ENCODE results near the gene ALS2CL.

Gene ALS2CL

GRCh38 chr3:46733026-46733800 lies 39.7 kb upstream of the ALS2CL start:
- H3K4me3 ChIP-seq (ENCODE audit: low read depth, low read length): no peak overlapping the region
- DNase-seq (ENCODE audit: low read depth): no peak
- TF ChIP-seq, protein P1, sequence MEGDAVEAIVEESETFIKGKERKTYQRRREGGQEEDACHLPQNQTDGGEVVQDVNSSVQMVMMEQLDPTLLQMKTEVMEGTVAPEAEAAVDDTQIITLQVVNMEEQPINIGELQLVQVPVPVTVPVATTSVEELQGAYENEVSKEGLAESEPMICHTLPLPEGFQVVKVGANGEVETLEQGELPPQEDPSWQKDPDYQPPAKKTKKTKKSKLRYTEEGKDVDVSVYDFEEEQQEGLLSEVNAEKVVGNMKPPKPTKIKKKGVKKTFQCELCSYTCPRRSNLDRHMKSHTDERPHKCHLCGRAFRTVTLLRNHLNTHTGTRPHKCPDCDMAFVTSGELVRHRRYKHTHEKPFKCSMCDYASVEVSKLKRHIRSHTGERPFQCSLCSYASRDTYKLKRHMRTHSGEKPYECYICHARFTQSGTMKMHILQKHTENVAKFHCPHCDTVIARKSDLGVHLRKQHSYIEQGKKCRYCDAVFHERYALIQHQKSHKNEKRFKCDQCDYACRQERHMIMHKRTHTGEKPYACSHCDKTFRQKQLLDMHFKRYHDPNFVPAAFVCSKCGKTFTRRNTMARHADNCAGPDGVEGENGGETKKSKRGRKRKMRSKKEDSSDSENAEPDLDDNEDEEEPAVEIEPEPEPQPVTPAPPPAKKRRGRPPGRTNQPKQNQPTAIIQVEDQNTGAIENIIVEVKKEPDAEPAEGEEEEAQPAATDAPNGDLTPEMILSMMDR (IDR thresholded peaks at IDR 0.05; ENCODE audit: control insufficient read depth, extremely low read depth, insufficient read depth): no peak

- no peak overlapping the region for H3K4me3 ChIP-seq (ENCODE audit: low read depth, low read length)
- TF ChIP-seq, protein P1 (IDR thresholded peaks at IDR 0.05; ENCODE audit: control insufficient read depth, extremely low read depth, insufficient read depth): no peak
- no peak for DNase-seq (ENCODE audit: low read depth)
These were observed 38.3 kb upstream of the ALS2CL start for GRCh38 chr3:46731795-46732194.

DNA sequence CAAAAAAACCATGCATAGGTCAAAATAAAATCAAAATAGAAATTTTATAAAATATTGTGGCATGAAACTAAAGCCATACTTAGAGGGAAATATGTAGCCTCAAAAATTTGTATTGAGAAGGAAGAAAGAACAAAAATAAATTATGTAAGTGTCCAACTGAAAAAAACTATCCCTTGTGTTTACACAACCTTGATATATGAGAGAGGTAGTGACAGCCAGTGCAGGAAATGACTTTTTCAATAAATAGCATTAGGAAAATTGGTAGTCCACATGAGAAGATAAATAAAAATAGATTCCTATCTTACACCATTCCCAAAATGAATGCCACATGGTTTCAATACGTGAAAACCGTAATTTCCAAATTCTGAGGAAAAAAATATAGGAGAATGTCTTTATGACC lies 37.3 kb upstream of the ALS2CL start:
- TF ChIP-seq, protein P1 (IDR thresholded peaks at IDR 0.05; ENCODE audit: control insufficient read depth, extremely low read depth, insufficient read depth): no peak

DNA sequence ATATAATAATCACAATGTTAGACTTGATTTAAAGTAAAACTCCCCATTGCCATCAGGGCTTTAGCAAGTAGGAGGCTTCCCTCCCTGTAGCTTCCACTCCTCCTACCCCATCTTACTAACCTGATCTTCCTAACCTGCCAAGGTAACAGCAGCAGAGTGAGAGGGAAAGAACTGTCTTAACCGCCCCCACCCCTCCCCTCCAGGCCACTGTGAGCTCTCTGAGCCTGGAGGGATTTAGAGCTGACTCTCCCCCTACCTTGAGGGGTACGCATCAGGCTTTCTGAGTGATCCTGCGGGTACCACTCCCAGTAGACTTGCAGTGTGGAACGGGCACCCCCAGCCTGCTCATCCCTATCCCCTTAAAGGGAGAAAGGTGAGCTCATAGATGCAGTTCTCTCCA lies 35.6 kb upstream of the ALS2CL start:
- no peak overlapping the region for H3K4me3 ChIP-seq (ENCODE audit: low read depth, low read length)
- no peak for DNase-seq (ENCODE audit: low read depth)
- TF ChIP-seq, protein P1 (IDR thresholded peaks at IDR 0.05; ENCODE audit: control insufficient read depth, extremely low read depth, insufficient read depth): no peak

More for the DNA sequence above, 37.3 kb upstream of the ALS2CL start:
- no peak for DNase-seq (ENCODE audit: low read depth)
- H3K4me3 ChIP-seq (ENCODE audit: low read depth, low read length): no peak overlapping the region

DNA sequence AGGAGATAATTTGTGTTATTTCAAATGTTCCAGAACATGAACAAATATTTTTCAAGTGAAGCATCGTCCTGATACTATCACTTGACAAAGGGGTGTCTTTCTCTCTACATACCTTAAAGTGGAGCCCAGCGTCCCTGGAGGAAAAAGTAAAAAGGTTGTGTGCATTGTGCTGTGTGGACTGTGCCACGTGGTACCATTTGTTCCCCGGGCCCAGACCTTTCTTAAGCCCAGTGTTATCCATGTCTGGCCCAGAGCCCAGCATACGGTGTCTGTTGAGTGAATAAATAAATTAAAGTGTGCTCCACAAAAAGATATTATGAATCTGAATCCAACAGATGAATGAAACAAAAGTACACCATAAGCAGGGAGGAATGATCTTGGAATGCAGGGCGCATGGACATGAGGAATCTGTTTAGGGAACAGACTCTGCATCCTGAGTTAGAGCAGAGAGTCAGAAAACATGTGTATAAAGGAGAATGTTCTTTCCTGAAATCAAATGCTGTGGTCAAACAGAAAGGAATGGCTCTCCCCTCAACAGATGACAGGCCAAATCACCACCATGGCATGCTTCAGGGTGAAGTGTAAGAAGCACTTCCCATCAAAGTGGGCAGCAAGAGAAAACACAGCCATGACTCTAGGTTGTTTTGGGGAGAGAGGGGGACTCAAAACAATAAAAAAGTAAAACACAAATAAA lies 32.3 kb upstream of the ALS2CL start:
- TF ChIP-seq, protein P1 (IDR thresholded peaks at IDR 0.05; ENCODE audit: control insufficient read depth, extremely low read depth, insufficient read depth): no peak
- no peak overlapping the region for H3K4me3 ChIP-seq (ENCODE audit: low read depth, low read length)
- DNase-seq (ENCODE audit: low read depth): no peak

DNA sequence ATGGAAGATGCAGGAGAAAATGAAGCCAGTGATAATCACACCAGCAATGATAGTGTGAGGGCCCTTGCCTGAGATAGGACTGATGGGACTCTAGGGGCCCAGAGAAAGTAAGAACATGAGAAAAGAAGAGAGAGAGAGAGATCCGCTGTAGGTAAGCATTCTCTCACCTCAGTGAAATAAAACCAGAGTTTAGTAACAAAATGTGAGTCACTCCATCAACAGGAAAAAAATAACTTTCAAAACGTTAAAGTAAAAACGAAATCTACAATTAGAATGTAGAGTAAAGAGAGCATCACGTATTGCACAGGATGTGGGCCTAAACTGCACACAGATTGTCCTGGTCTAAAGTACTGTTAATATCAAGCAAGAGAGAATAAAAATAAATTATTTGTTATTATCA lies 30.9 kb upstream of the ALS2CL start:
- H3K4me3 ChIP-seq (ENCODE audit: low read depth, low read length): no peak overlapping the region
- DNase-seq (ENCODE audit: low read depth): no peak
- TF ChIP-seq, protein P1 (IDR thresholded peaks at IDR 0.05; ENCODE audit: control insufficient read depth, extremely low read depth, insufficient read depth): no peak

All from LNCaP clone FGC (cell line).